CD14-positive monocyte (primary cell): Measurements from ENCODE around the gene SPATA9. TPM values are rescaled to one million over a fixed set of nuclear protein-coding genes. Genes with fewer than 3 reads are reported as not detected.

ENCODE experiments used
- DNase-seq, 3 donors: peaks; one replicate each; pipeline ENCODE4 v3.0.0-alpha.2; 2011 to 2022
- H2AFZ ChIP-seq: 2 replicates; pipeline ENCODE4 v1.6.0; 2012; ENCODE audit warnings: mild to moderate bottlenecking, low read depth, low read length, inconsistent platforms; ENCODE audit not compliant: insufficient read depth, poor library complexity, severe bottlenecking
- H3K27ac ChIP-seq, 2 donors: 1 replicate in 1 of 2; 2 replicates in 1 of 2; pipeline ENCODE4 v1.5.1; 2012 to 2013; ENCODE audit warnings: low read length in 2 of 2, control low read depth in 1 of 2, inconsistent platforms in 1 of 2, low read depth in 1 of 2, mild to moderate bottlenecking in 1 of 2
- H3K27me3 ChIP-seq, 2 donors: one replicate each; pipeline versions ENCODE4 v1.6.0 to v1.6.1; 2011 to 2013; ENCODE audit warnings: low read length in 2 of 2; ENCODE audit not compliant: control insufficient read depth in 2 of 2, insufficient read depth in 2 of 2
- H3K36me3 ChIP-seq, 2 donors: replicated peaks in 1 of 2; 1 replicate in 1 of 2; 2 replicates in 1 of 2; pipeline versions ENCODE4 v1.5.1 to v1.6.1; 2012 to 2013; ENCODE audit warnings: low read length in 2 of 2, control low read depth in 1 of 2, inconsistent platforms in 1 of 2, mild to moderate bottlenecking in 1 of 2; ENCODE audit not compliant: insufficient read depth in 2 of 2, control insufficient read depth in 1 of 2
- H3K4me1 ChIP-seq, 2 donors: 1 replicate in 1 of 2; 2 replicates in 1 of 2; pipeline versions ENCODE4 v1.5.1 to v1.6.1; 2012 to 2013; ENCODE audit warnings: low read length in 2 of 2, control low read depth in 1 of 2, inconsistent platforms in 1 of 2, mild to moderate bottlenecking in 1 of 2, moderate library complexity in 1 of 2; ENCODE audit not compliant: insufficient read depth in 2 of 2, control insufficient read depth in 1 of 2
- H3K4me2 ChIP-seq: replicated peaks from 2 replicates; pipeline ENCODE3; 2012; ENCODE audit warnings: low read length, moderate library complexity, mild to moderate bottlenecking; ENCODE audit not compliant: poor library complexity, severe bottlenecking; ENCODE audit errors: extremely low read depth
- H3K4me3 ChIP-seq, 3 experiments: fragments of 200-600 bp in 1 of 3; sonication (generic) in 1 of 3; replicated peaks in 1 of 3; 1 replicate in 2 of 3; 2 replicates in 1 of 3; pipeline ENCODE4 v1.5.1; 2011 to 2013; ENCODE audit warnings: low read length in 3 of 3, mild to moderate bottlenecking in 3 of 3, control low read depth in 2 of 3, low read depth in 2 of 3, inconsistent platforms in 1 of 3, moderate library complexity in 1 of 3
- H3K79me2 ChIP-seq: 2 replicates; pipeline ENCODE4 v1.6.0; 2012; ENCODE audit warnings: mild to moderate bottlenecking, control low read depth, inconsistent platforms, low read length, moderate library complexity; ENCODE audit not compliant: insufficient read depth
- H3K9ac ChIP-seq: 2 replicates; pipeline ENCODE4 v1.6.0; 2017; ENCODE audit warnings: low read length, mild to moderate bottlenecking; ENCODE audit not compliant: insufficient read depth, poor library complexity, severe bottlenecking
- H3K9me3 ChIP-seq, 2 donors: replicated peaks in 1 of 2; 1 replicate in 1 of 2; 2 replicates in 1 of 2; pipeline versions ENCODE4 v1.5.1 to v1.6.1; 2012 to 2013; ENCODE audit warnings: low read length in 2 of 2, control low read depth in 1 of 2; ENCODE audit not compliant: control insufficient read depth in 1 of 2, insufficient read depth in 1 of 2
- H4K20me1 ChIP-seq: 2 replicates; pipeline ENCODE4 v1.6.0; 2012; ENCODE audit warnings: mild to moderate bottlenecking, low read length, control low read depth, moderate library complexity; ENCODE audit not compliant: insufficient read depth
- H3K27ac Mint-ChIP-seq, 7 donors: one replicate each; pipeline ENCODE4 v1.8.0; 2020; ENCODE audit warnings: mild to moderate bottlenecking in 7 of 7, mixed read lengths in 7 of 7, moderate library complexity in 6 of 7, inconsistent platforms in 2 of 7
- H3K27me3 Mint-ChIP-seq, 3 donors: one replicate each; pipeline ENCODE4 v1.8.0; 2021 to 2022; ENCODE audit warnings: low read depth in 3 of 3, mild to moderate bottlenecking in 3 of 3, mixed read lengths in 3 of 3, moderate library complexity in 3 of 3, inconsistent platforms in 1 of 3
- H3K36me3 Mint-ChIP-seq, 2 donors: one replicate each; pipeline ENCODE4 v1.8.0; 2020; ENCODE audit warnings: mixed read lengths in 2 of 2, inconsistent platforms in 1 of 2, mild to moderate bottlenecking in 1 of 2
- H3K4me1 Mint-ChIP-seq: one replicate; pipeline ENCODE4 v1.8.0; 2020; ENCODE audit warnings: mild to moderate bottlenecking, mixed read lengths
- H3K4me3 Mint-ChIP-seq, 2 donors: one replicate each; pipeline ENCODE4 v1.8.0; 2020; ENCODE audit warnings: mild to moderate bottlenecking in 2 of 2, mixed read lengths in 2 of 2, moderate library complexity in 1 of 2
- H3K9me3 Mint-ChIP-seq, 7 donors: one replicate each; pipeline ENCODE4 v1.8.0; 2020 to 2022; ENCODE audit warnings: mixed read lengths in 7 of 7, mild to moderate bottlenecking in 6 of 7, moderate library complexity in 6 of 7, inconsistent platforms in 2 of 7
- CTCF ChIP-seq: fragments of 200-600 bp; IDR thresholded peaks from one replicate; pipeline ENCODE4 v1.8.0; 2022; ENCODE audit warnings: antibody characterized with exemption, mild to moderate bottlenecking
- WGBS: methylation state at CpG from one replicate; pipeline ENCODE4 v1.1.5; 2013; ENCODE audit warnings: missing lambda C conversion rate; ENCODE audit not compliant: insufficient coverage; 5-methylcytosine and 5-hydroxymethylcytosine counted together
- intact Hi-C, 2 donors: fragments of 100-400 bp; cut with micrococcal nuclease; formaldehyde crosslinking; loops; one replicate each; pipeline versions ENCODE4 v1.15.0 to v1.15.1; 2023
- polyA plus RNA-seq, 3 donors: library from polyadenylated mRNA; depleted of rRNA in 1 of 3; unstranded in 2 of 3; stranded (reverse) in 1 of 3; fragments of 300-500 nt in 2 of 3; fragments of >200 nt in 1 of 3; fragmentation: Illumina TruSeq in 2 of 3; gene quantifications; 1 replicate in 2 of 3; 2 replicates in 1 of 3; pipeline ENCODE4 v1.2.3, GENCODE V29; 2012 to 2021

Gene SPATA9
- polyA plus RNA-seq, 3 donors, result not detected

- Histone ChIP-seq H3K79me2 (no peaks in the 10 kb centered on the region), H3K27me3 (no peaks in the 10 kb centered on the region), H3K4me1 (peaks cover 3 to 10% of the 10 kb centered on the region in 2 donors), H2AFZ (no peak overlapping the region), H3K4me3 (no peak overlapping the region), H3K36me3 (no peaks in the 10 kb centered on the region), H3K9ac (no peak overlapping the region), H3K9me3 (no peaks in the 10 kb centered on the region), H4K20me1 (no peaks in the 10 kb centered on the region), H3K27ac (no peak overlapping the region), H3K4me2 (no peak overlapping the region)
- TF ChIP-seq CTCF, result peak; percentile 84
- Mint-ChIP-seq H3K27ac (no peak overlapping the region), H3K4me1 (peaks cover 7% of the 10 kb centered on the region), H3K4me3 (no peak overlapping the region), H3K27me3 (no peaks in the 10 kb centered on the region), H3K9me3 (no peaks in the 10 kb centered on the region), H3K36me3 (no peaks in the 10 kb centered on the region)
- DNase-seq, result peak in 2 of 3 donors; percentile 21 to 44
- intact Hi-C loops, result loop anchor here in 1 of 2 donors (5.0 kb wide), 1 partner anchor 933 kb away; no protein-coding TSS in a partner anchor
- 67% methylated on average over 1 of the region's 3 CpGs for WGBS
Observed at GRCh38 chr5:95664204-95664786, 18.5 kb downstream of the SPATA9 start.

GRCh38 chr5:95662946-95663345, 19.8 kb downstream of the SPATA9 start:
- Histone ChIP-seq H3K27me3 (no peaks in the 10 kb centered on the region), H2AFZ (no peak overlapping the region), H3K4me2 (no peak overlapping the region), H3K4me1 (peaks cover 3 to 10% of the 10 kb centered on the region in 2 donors), H3K36me3 (no peaks in the 10 kb centered on the region), H3K79me2 (no peaks in the 10 kb centered on the region), H4K20me1 (no peaks in the 10 kb centered on the region), H3K9me3 (no peaks in the 10 kb centered on the region), H3K4me3 (no peak overlapping the region), H3K9ac (no peak overlapping the region), H3K27ac (no peak overlapping the region)
- Mint-ChIP-seq H3K27ac (no peak overlapping the region), H3K4me1 (peaks cover 5% of the 10 kb centered on the region), H3K27me3 (no peaks in the 10 kb centered on the region), H3K4me3 (no peak overlapping the region), H3K36me3 (no peaks in the 10 kb centered on the region), H3K9me3 (no peaks in the 10 kb centered on the region)
- no peak for TF ChIP-seq CTCF
- intact Hi-C loops, result loop anchor here in 1 of 2 donors (5.0 kb wide), 1 partner anchor 934 kb away; no protein-coding TSS in a partner anchor
- no peak for DNase-seq
